Neuronal stem cell (in vitro differentiated cells): ENCODE results near the gene ITFG1.

Source experiments
- DNase-seq: peaks from one replicate; pipeline ENCODE4 v3.0.0-alpha.2; 2013; ENCODE audit warnings: low spot score
- H2AFZ ChIP-seq: one replicate; pipeline ENCODE4 v1.6.1; 2013; ENCODE audit warnings: mild to moderate bottlenecking, low read length, inconsistent platforms
- H2AK5ac ChIP-seq: 2 replicates; pipeline ENCODE4 v1.6.1; 2013; ENCODE audit warnings: low read depth, mild to moderate bottlenecking, inconsistent platforms, low read length, moderate library complexity, mixed read lengths
- H2BK120ac ChIP-seq: 2 replicates; pipeline ENCODE4 v1.6.1; 2013; ENCODE audit warnings: low read depth, mild to moderate bottlenecking, inconsistent platforms, low read length, moderate library complexity, mixed read lengths
- H2BK12ac ChIP-seq: one replicate; pipeline ENCODE4 v1.6.1; 2013; ENCODE audit warnings: low read length, inconsistent platforms
- H2BK15ac ChIP-seq: 2 replicates; pipeline ENCODE4 v1.6.1; 2013; ENCODE audit warnings: mild to moderate bottlenecking, low read length, inconsistent platforms, mixed read lengths
- H2BK5ac ChIP-seq: one replicate; pipeline ENCODE4 v1.6.1; 2013; ENCODE audit warnings: inconsistent platforms, mild to moderate bottlenecking, low read length, moderate library complexity
- H3K14ac ChIP-seq: one replicate; pipeline ENCODE4 v1.6.1; 2013; ENCODE audit warnings: low read length, inconsistent platforms
- H3K18ac ChIP-seq: 2 replicates; pipeline ENCODE4 v1.6.1; 2013; ENCODE audit warnings: low read length, inconsistent platforms
- H3K23ac ChIP-seq: 2 replicates; pipeline ENCODE4 v1.6.1; 2013; ENCODE audit warnings: low read depth, mild to moderate bottlenecking, mixed read lengths, low read length, inconsistent platforms; ENCODE audit not compliant: poor library complexity
- H3K27ac ChIP-seq: replicated peaks from 3 replicates; pipeline ENCODE4 v1.5.1; 2013; ENCODE audit warnings: low read length, inconsistent platforms
- H3K27me3 ChIP-seq, 3 experiments: 2 replicates each; pipeline ENCODE4 v1.6.1; 2013; ENCODE audit warnings: low read length in 3 of 3, mild to moderate bottlenecking in 2 of 3, inconsistent platforms in 1 of 3, low read depth in 1 of 3, mixed read lengths in 1 of 3, moderate library complexity in 1 of 3; ENCODE audit not compliant: control insufficient read depth in 3 of 3, insufficient read depth in 3 of 3
- H3K36me3 ChIP-seq, 2 donors: replicated peaks in 1 of 2; 2 replicates each; pipeline ENCODE4 v1.6.1; 2013; ENCODE audit warnings: low read length in 2 of 2; ENCODE audit not compliant: control insufficient read depth in 2 of 2, insufficient read depth in 2 of 2
- H3K4ac ChIP-seq: 2 replicates; pipeline ENCODE4 v1.6.1; 2013; ENCODE audit warnings: inconsistent platforms, mild to moderate bottlenecking, low read length, moderate library complexity
- H3K4me1 ChIP-seq, 2 donors: 1 replicate in 1 of 2; 2 replicates in 1 of 2; pipeline ENCODE4 v1.6.1; 2013; ENCODE audit warnings: low read length in 2 of 2, low read depth in 1 of 2; ENCODE audit not compliant: control insufficient read depth in 2 of 2, insufficient read depth in 1 of 2
- H3K4me2 ChIP-seq: one replicate; pipeline ENCODE4 v1.6.1; 2013; ENCODE audit warnings: mild to moderate bottlenecking, low read length, inconsistent platforms; ENCODE audit not compliant: insufficient read depth, poor library complexity, severe bottlenecking
- H3K4me3 ChIP-seq, 2 donors: 2 replicates each; pipeline ENCODE4 v1.5.1; 2013; ENCODE audit warnings: low read length in 2 of 2, mild to moderate bottlenecking in 2 of 2, inconsistent platforms in 1 of 2, moderate library complexity in 1 of 2
- H3K79me1 ChIP-seq: one replicate; pipeline ENCODE4 v1.6.1; 2013; ENCODE audit warnings: low read depth, mild to moderate bottlenecking, inconsistent platforms, low read length, moderate library complexity
- H3K9ac ChIP-seq: one replicate; pipeline ENCODE4 v1.6.1; 2013; ENCODE audit warnings: mild to moderate bottlenecking, low read depth, low read length, inconsistent platforms; ENCODE audit not compliant: poor library complexity
- H3K9me3 ChIP-seq, 2 donors: replicated peaks in 1 of 2; 2 replicates each; pipeline versions ENCODE3 to v1.6.1; 2013; ENCODE audit warnings: low read length in 2 of 2, mild to moderate bottlenecking in 2 of 2, inconsistent platforms in 1 of 2, low read depth in 1 of 2, mixed read lengths in 1 of 2, moderate library complexity in 1 of 2; ENCODE audit not compliant: control insufficient read depth in 2 of 2, insufficient read depth in 1 of 2
- H4K8ac ChIP-seq: one replicate; pipeline ENCODE4 v1.6.1; 2013; ENCODE audit warnings: low read depth, mild to moderate bottlenecking, inconsistent platforms, low read length, moderate library complexity
- H4K91ac ChIP-seq: one replicate; pipeline ENCODE4 v1.6.1; 2013; ENCODE audit warnings: low read length, low read depth, mild to moderate bottlenecking, inconsistent platforms; ENCODE audit not compliant: poor library complexity
- WGBS, 2 donors: extraction: QIAGEN DNeasy Blood & Tissue Kit; methylation state at CpG; one replicate each; pipeline ENCODE4 v1.1.7; 2013; ENCODE audit warnings: missing lambda C conversion rate in 2 of 2, mixed read lengths in 1 of 2; ENCODE audit not compliant: insufficient read length in 2 of 2, insufficient replicate concordance in 1 of 2; ENCODE audit errors: extremely low coverage in 2 of 2; 5-methylcytosine and 5-hydroxymethylcytosine counted together

ITFG1 gene

DNA sequence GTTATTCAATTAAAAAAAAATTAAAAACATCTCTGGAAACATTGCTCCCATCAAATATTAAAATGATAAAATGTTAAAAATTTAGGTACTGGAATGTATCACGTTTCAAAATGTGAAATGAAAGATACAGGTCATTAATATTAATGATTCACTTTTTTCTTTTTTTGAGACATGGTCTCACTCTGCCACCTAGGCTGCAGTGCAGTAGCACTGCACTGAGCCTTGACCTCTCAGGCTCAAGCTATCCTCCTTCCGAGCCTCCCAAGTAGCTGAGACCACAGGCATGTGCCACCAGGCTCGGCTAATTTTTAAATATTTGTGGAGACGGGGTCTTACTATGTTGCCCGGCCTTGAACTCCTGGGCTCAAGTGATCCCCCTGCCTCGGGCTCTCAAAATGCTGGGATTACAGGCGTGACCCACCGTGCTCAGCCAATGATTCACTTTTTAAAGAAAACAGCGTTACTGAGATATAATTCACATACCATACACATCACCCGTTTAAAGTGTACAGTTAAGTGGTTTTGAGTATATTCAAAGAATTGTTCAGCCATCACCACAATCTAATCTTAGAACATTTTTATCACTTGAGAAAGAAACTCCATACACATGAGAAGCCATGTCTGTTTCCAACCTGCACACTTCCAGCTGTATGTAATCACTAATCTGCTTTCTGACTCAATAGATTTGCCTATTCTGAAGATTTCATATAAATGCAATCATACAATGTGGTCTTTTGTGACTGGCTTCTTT lies 298.0 kb downstream of the ITFG1 start:
- no peak overlapping the region for H3K4me2 ChIP-seq
- H2AFZ ChIP-seq, result no peak overlapping the region
- no peak overlapping the region for H4K91ac ChIP-seq
- H3K36me3 ChIP-seq, result peaks cover 0 to 9% of the 10 kb centered on the region in 2 donors
- H2AK5ac ChIP-seq, result no peak overlapping the region
- no peak overlapping the region for H2BK120ac ChIP-seq
- H3K79me1 ChIP-seq, result no peaks in the 10 kb centered on the region
- H3K4me1 ChIP-seq, result no peaks in the 10 kb centered on the region
- no peak overlapping the region for H3K27ac ChIP-seq
- no peak overlapping the region for H4K8ac ChIP-seq
- no peak overlapping the region for H3K4me3 ChIP-seq
- WGBS, 2 donors, result no CpG with 5 or more reads among the region's 10 CpGs
- H3K9me3 ChIP-seq, result no peaks in the 10 kb centered on the region
- H2BK5ac ChIP-seq, result no peak overlapping the region
- no peak overlapping the region for H3K4ac ChIP-seq
- DNase-seq, result no peak
- no peak overlapping the region for H2BK15ac ChIP-seq
- no peak overlapping the region for H3K23ac ChIP-seq
- no peak overlapping the region for H3K14ac ChIP-seq
- no peak overlapping the region for H3K9ac ChIP-seq
- no peak overlapping the region for H2BK12ac ChIP-seq
- no peaks in the 10 kb centered on the region for H3K27me3 ChIP-seq
- no peak overlapping the region for H3K18ac ChIP-seq

DNA sequence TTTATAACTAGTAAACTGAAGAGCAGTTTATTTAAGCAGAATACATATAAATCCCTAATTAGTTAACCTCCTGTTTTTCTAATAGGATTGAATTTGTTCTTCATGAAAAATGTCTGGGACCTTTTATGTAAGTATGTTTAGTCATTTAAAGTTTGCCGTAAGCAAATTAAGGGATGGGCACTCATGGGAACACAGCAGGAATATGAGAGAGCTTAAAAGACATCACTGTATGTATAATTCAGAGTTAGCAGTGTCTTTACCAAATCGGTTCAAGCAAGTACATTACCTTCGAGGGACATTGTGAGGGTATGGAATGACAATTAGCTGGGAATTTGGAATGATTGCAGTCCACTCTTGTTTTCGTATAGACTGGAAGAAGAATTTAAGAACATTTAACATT lies 299.4 kb downstream of the ITFG1 start:
- WGBS, 2 donors, result no CpG with 5 or more reads among the region's 4 CpGs
- H3K27me3 ChIP-seq, result no peaks in the 10 kb centered on the region

DNA sequence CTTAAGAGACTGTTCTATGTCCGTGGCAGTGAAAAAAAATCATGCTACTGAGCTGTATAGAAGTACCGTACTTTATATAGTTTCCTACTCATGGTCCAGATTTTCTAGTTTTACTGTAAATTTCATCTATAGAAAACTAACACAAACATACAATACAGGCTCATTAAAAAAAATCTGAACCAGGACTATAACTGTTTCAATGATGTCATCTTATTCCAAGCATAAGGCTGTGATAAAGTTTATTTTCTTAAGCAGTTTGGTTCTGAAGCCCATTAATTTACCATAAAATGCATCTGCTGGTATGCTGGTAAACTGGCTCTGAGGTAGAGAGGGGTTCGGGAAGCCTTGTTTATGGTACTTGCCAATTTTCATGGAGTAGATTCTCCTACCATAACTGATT lies 300.4 kb downstream of the ITFG1 start:
- Histone ChIP-seq H3K4me3 (no peak overlapping the region), H3K27me3 (no peaks in the 10 kb centered on the region), H3K4ac (no peak overlapping the region), H2BK15ac (no peak overlapping the region), H3K14ac (no peak overlapping the region), H3K4me1 (no peaks in the 10 kb centered on the region), H2AK5ac (no peak overlapping the region), H2BK5ac (no peak overlapping the region), H3K9ac (no peak overlapping the region), H2AFZ (no peak overlapping the region), H3K18ac (no peak overlapping the region), H3K79me1 (no peaks in the 10 kb centered on the region), H3K27ac (no peak overlapping the region), H2BK12ac (no peak overlapping the region), H4K91ac (no peak overlapping the region), H3K9me3 (no peaks in the 10 kb centered on the region), H4K8ac (no peak overlapping the region), H2BK120ac (no peak overlapping the region), H3K36me3 (peaks cover 0 to 11% of the 10 kb centered on the region in 2 donors), H3K4me2 (no peak overlapping the region), H3K23ac (no peak overlapping the region)
- WGBS, 2 donors, result no CpG with 5 or more reads among the region's 3 CpGs
- no peak for DNase-seq

More for the DNA sequence above, 299.4 kb downstream of the ITFG1 start:
- Histone ChIP-seq H3K23ac (no peak overlapping the region), H2BK12ac (no peak overlapping the region), H3K4me3 (no peak overlapping the region), H3K79me1 (no peaks in the 10 kb centered on the region), H2BK15ac (no peak overlapping the region), H3K9me3 (no peaks in the 10 kb centered on the region), H2AK5ac (no peak overlapping the region), H3K36me3 (peaks cover 0 to 11% of the 10 kb centered on the region in 2 donors), H3K4me2 (no peak overlapping the region), H3K4ac (no peak overlapping the region), H3K27ac (no peak overlapping the region), H4K8ac (no peak overlapping the region), H3K18ac (no peak overlapping the region), H2BK5ac (no peak overlapping the region), H2BK120ac (no peak overlapping the region), H3K14ac (no peak overlapping the region), H4K91ac (no peak overlapping the region), H2AFZ (no peak overlapping the region), H3K4me1 (no peaks in the 10 kb centered on the region), H3K9ac (no peak overlapping the region)
- DNase-seq, result no peak

DNA sequence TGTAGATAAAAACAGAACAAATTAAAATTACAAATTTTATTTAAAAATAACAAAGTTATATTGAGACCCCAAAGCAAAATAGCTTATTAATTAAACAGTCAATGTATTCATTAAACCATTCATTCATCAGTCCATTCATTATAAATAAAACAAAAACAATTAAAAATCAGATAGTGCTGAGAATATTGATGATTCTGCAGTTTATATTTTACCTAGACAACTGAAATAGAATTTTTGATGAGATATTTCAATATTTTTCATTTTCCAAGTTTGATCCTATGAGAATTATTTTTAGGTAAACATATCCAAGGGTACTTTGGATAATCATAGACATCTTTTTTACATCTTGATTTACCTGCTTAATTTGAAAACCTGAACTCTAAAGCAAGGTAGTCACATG lies 301.9 kb downstream of the ITFG1 start:
- Histone ChIP-seq H2BK15ac (no peak overlapping the region), H3K27me3 (no peaks in the 10 kb centered on the region), H4K91ac (no peak overlapping the region), H3K36me3 (peaks cover 0 to 11% of the 10 kb centered on the region in 2 donors), H3K4me2 (no peak overlapping the region), H3K18ac (no peak overlapping the region), H2AK5ac (no peak overlapping the region), H3K14ac (no peak overlapping the region), H3K4ac (no peak overlapping the region), H3K9me3 (peaks cover 0 to 1% of the 10 kb centered on the region in 2 donors), H2BK120ac (no peak overlapping the region), H3K4me3 (no peak overlapping the region), H2BK5ac (no peak overlapping the region), H3K79me1 (no peaks in the 10 kb centered on the region), H2BK12ac (no peak overlapping the region), H3K27ac (no peak overlapping the region), H3K9ac (no peak overlapping the region), H3K23ac (no peak overlapping the region), H2AFZ (no peak overlapping the region), H4K8ac (no peak overlapping the region), H3K4me1 (no peaks in the 10 kb centered on the region)
- no peak for DNase-seq
